Parathyroid adenoma (tissue), 2 donors: ENCODE results near the gene PIK3R4.

ENCODE experiments used
- H2AFZ ChIP-seq: fragments of 300-600 bp; sonication (generic); one replicate; pipeline ENCODE4 v1.7.0; 2017; ENCODE audit warnings: antibody characterized with exemption, mild to moderate bottlenecking
- H3K27ac ChIP-seq: fragments of 300-600 bp; sonication (generic); one replicate; pipeline ENCODE4 v1.7.0; 2017
- H3K27me3 ChIP-seq: fragments of 300-600 bp; sonication (generic); one replicate; pipeline ENCODE4 v1.7.0; 2017; ENCODE audit warnings: low read length; ENCODE audit not compliant: control insufficient read depth, insufficient read depth
- H3K36me3 ChIP-seq: fragments of 300-600 bp; sonication (generic); one replicate; pipeline ENCODE4 v1.7.0; 2017; ENCODE audit warnings: low read length; ENCODE audit not compliant: control insufficient read depth, insufficient read depth
- H3K4me1 ChIP-seq: fragments of 300-600 bp; sonication (generic); one replicate; pipeline ENCODE4 v1.7.0; 2017; ENCODE audit warnings: control low read depth
- H3K4me2 ChIP-seq: fragments of 300-600 bp; sonication (generic); one replicate; pipeline ENCODE4 v1.7.0; 2017; ENCODE audit warnings: low read length
- H3K4me3 ChIP-seq: fragments of 300-600 bp; sonication (generic); one replicate; pipeline ENCODE4 v1.7.0; 2017; ENCODE audit warnings: low read depth, low read length
- H3K79me2 ChIP-seq: fragments of 300-600 bp; sonication (generic); one replicate; pipeline ENCODE4 v1.7.0; 2017; ENCODE audit warnings: control low read depth
- H3K9ac ChIP-seq: fragments of 300-600 bp; sonication (generic); one replicate; pipeline ENCODE4 v1.7.0; 2017; ENCODE audit warnings: mild to moderate bottlenecking
- H3K9me3 ChIP-seq: fragments of 300-600 bp; sonication (generic); one replicate; pipeline ENCODE4 v1.7.0; 2017; ENCODE audit warnings: low read length; ENCODE audit not compliant: control insufficient read depth
- CTCF ChIP-seq: fragments of 300-600 bp; sonication (generic); IDR thresholded peaks from one replicate; pipeline ENCODE4 v1.7.0; 2017; ENCODE audit warnings: antibody characterized with exemption, mild to moderate bottlenecking
- donor health status: primary hyperparathyroidism.

PIK3R4 gene

GRCh38 chr3:130682131-130682530 is 64.5 kb downstream of the PIK3R4 start:
- H3K36me3 ChIP-seq, result no peaks in the 10 kb centered on the region
- no peak overlapping the region for H3K4me3 ChIP-seq
- no peak overlapping the region for H3K9ac ChIP-seq
- no peak for TF ChIP-seq CTCF
- H3K79me2 ChIP-seq, result no peaks in the 10 kb centered on the region
- H2AFZ ChIP-seq, result no peak overlapping the region
- no peak overlapping the region for H3K4me2 ChIP-seq
- no peaks in the 10 kb centered on the region for H3K27me3 ChIP-seq
- no peaks in the 10 kb centered on the region for H3K9me3 ChIP-seq
- H3K27ac ChIP-seq, result no peak overlapping the region
- H3K4me1 ChIP-seq, result peaks cover 7% of the 10 kb centered on the region

- no peaks in the 10 kb centered on the region for H3K4me1 ChIP-seq
- no peak overlapping the region for H3K4me3 ChIP-seq
- H3K27ac ChIP-seq, result no peak overlapping the region
- H2AFZ ChIP-seq, result no peak overlapping the region
- no peak overlapping the region for H3K9ac ChIP-seq
- H3K4me2 ChIP-seq, result no peak overlapping the region
- H3K79me2 ChIP-seq, result no peaks in the 10 kb centered on the region
- no peak for TF ChIP-seq CTCF
- no peaks in the 10 kb centered on the region for H3K9me3 ChIP-seq
- H3K36me3 ChIP-seq, result no peaks in the 10 kb centered on the region
- H3K27me3 ChIP-seq, result no peaks in the 10 kb centered on the region
Observed at GRCh38 chr3:130679218-130679617, 67.4 kb downstream of the PIK3R4 start.

- no peaks in the 10 kb centered on the region for H3K4me1 ChIP-seq
- no peaks in the 10 kb centered on the region for H3K9me3 ChIP-seq
- H3K36me3 ChIP-seq, result no peaks in the 10 kb centered on the region
Observed at GRCh38 chr3:130677343-130677742, 69.3 kb downstream of the PIK3R4 start.

GRCh38 chr3:130671545-130672312 is 74.9 kb downstream of the PIK3R4 start:
- Histone ChIP-seq H3K4me2 (no peak overlapping the region), H3K9ac (no peak overlapping the region), H3K36me3 (no peaks in the 10 kb centered on the region), H3K4me1 (no peaks in the 10 kb centered on the region), H3K79me2 (no peaks in the 10 kb centered on the region), H2AFZ (no peak overlapping the region), H3K4me3 (no peak overlapping the region), H3K9me3 (no peaks in the 10 kb centered on the region), H3K27me3 (no peaks in the 10 kb centered on the region), H3K27ac (no peak overlapping the region)
- TF ChIP-seq CTCF, result no peak

More at GRCh38 chr3:130677343-130677742, 69.3 kb downstream of the PIK3R4 start:
- Histone ChIP-seq H2AFZ (no peak overlapping the region), H3K4me2 (peak overlapping the region; percentile 22), H3K4me3 (no peak overlapping the region), H3K27me3 (no peaks in the 10 kb centered on the region), H3K9ac (no peak overlapping the region), H3K27ac (no peak overlapping the region), H3K79me2 (no peaks in the 10 kb centered on the region)
- TF ChIP-seq CTCF, result no peak

- Histone ChIP-seq H3K9ac (no peak overlapping the region), H3K4me1 (no peaks in the 10 kb centered on the region), H3K79me2 (no peaks in the 10 kb centered on the region), H3K4me3 (no peak overlapping the region), H3K36me3 (no peaks in the 10 kb centered on the region), H2AFZ (no peak overlapping the region), H3K27me3 (no peaks in the 10 kb centered on the region), H3K4me2 (no peak overlapping the region), H3K9me3 (no peaks in the 10 kb centered on the region), H3K27ac (no peak overlapping the region)
- TF ChIP-seq CTCF, result no peak
Observed at GRCh38 chr3:130669740-130670139, 76.9 kb downstream of the PIK3R4 start.
